Ishikawa (cell line): ENCODE results near the gene UTS2R.

ENCODE experiments used
- CEBPB ChIP-seq: IDR thresholded peaks from 2 replicates; pipeline ENCODE4 v1.6.1; 2012
- CREB1 ChIP-seq: IDR thresholded peaks from 2 replicates; pipeline ENCODE4 v1.6.1; 2012; ENCODE audit warnings: low read depth
- EGR1 ChIP-seq: IDR thresholded peaks from 2 replicates; pipeline ENCODE4 v1.6.1; 2012
- EP300 ChIP-seq: IDR thresholded peaks from 2 replicates; pipeline ENCODE4 v1.6.1; 2012; ENCODE audit warnings: borderline replicate concordance
- FOXM1 ChIP-seq: IDR thresholded peaks from 2 replicates; pipeline ENCODE4 v1.6.1; 2012; ENCODE audit warnings: low read depth, borderline replicate concordance
- MAX ChIP-seq: IDR thresholded peaks from 2 replicates; pipeline ENCODE4 v1.6.1; 2012
- RAD21 ChIP-seq: IDR thresholded peaks from 2 replicates; pipeline ENCODE4 v1.6.1; 2012; ENCODE audit warnings: low read depth
- TAF1 ChIP-seq: IDR thresholded peaks from 2 replicates; pipeline ENCODE4 v1.6.1; 2012; ENCODE audit warnings: low read depth, mild to moderate bottlenecking
- TCF12 ChIP-seq: IDR thresholded peaks from 2 replicates; pipeline ENCODE4 v1.6.1; 2012; ENCODE audit warnings: low read depth
- TEAD4 ChIP-seq: IDR thresholded peaks from 2 replicates; pipeline ENCODE4 v1.6.1; 2012
- YY1 ChIP-seq: IDR thresholded peaks from 2 replicates; pipeline ENCODE4 v1.6.1; 2012; ENCODE audit warnings: low read depth
- ZBTB7A ChIP-seq: IDR thresholded peaks from 2 replicates; pipeline ENCODE4 v1.6.1; 2012; ENCODE audit warnings: low read depth

GRCh38 chr17:82342361-82343079 is 29.0 kb upstream of the UTS2R start:
- no peak for TF ChIP-seq CREB1
- no peak for TF ChIP-seq TEAD4
- TF ChIP-seq EP300, result no peak
- no peak for TF ChIP-seq CEBPB
- no peak for TF ChIP-seq FOXM1
- no peak for TF ChIP-seq RAD21
- no peak for TF ChIP-seq ZBTB7A
- TF ChIP-seq YY1, result no peak
- no peak for TF ChIP-seq MAX
- TF ChIP-seq EGR1, result no peak
- TF ChIP-seq TAF1, result no peak
- TF ChIP-seq TCF12, result no peak
